ENCODE measurements around the gene PTTG1IP.
"Not testable (repeated sequence)": the region's sequence is repeated elsewhere in the genome, so short reads cannot be mapped to it uniquely, and the experiment has no call there.

The PTTG1IP gene

GRCh38 chr21:44918581-44919033 is 45.1 kb upstream of the PTTG1IP start:
- H3K4me3 ChIP-seq (replicated peaks; ENCODE audit: low read depth, low read length), result no peak overlapping the region
- no peak for TF ChIP-seq CTCF (IDR thresholded peaks at IDR 0.05; ENCODE audit: low read depth, low read length, missing control alignments)
- no peak for DNase-seq (ENCODE audit: extremely low read depth, low read depth)

- TF ChIP-seq CTCF (IDR thresholded peaks at IDR 0.05; ENCODE audit: low read depth, low read length, missing control alignments), result no peak
- no peak for DNase-seq (ENCODE audit: extremely low read depth, low read depth)
- no peak overlapping the region for H3K4me3 ChIP-seq (replicated peaks; ENCODE audit: low read depth, low read length)
Measured at GRCh38 chr21:44918107-44918470, 44.6 kb upstream of the PTTG1IP start.

GRCh38 chr21:44917446-44918106 is 44.1 kb upstream of the PTTG1IP start:
- TF ChIP-seq CTCF (IDR thresholded peaks at IDR 0.05; ENCODE audit: low read depth, low read length, missing control alignments), result no peak
- H3K4me3 ChIP-seq (replicated peaks; ENCODE audit: low read depth, low read length), result no peak overlapping the region
- DNase-seq (ENCODE audit: extremely low read depth, low read depth), result no peak

GRCh38 chr21:44916965-44917364 is 43.5 kb upstream of the PTTG1IP start:
- DNase-seq (ENCODE audit: extremely low read depth, low read depth), result no peak
- no peak overlapping the region for H3K4me3 ChIP-seq (replicated peaks; ENCODE audit: low read depth, low read length)
- TF ChIP-seq CTCF (IDR thresholded peaks at IDR 0.05; ENCODE audit: low read depth, low read length, missing control alignments), result no peak

GRCh38 chr21:44914176-44914874 is 40.8 kb upstream of the PTTG1IP start:
- no peak for DNase-seq (ENCODE audit: extremely low read depth, low read depth)
- TF ChIP-seq CTCF (IDR thresholded peaks at IDR 0.05; ENCODE audit: low read depth, low read length, missing control alignments), result no peak
- no peak overlapping the region for H3K4me3 ChIP-seq (replicated peaks; ENCODE audit: low read depth, low read length)

GRCh38 chr21:44913425-44914175 is 40.1 kb upstream of the PTTG1IP start:
- DNase-seq (ENCODE audit: extremely low read depth, low read depth), result no peak
- TF ChIP-seq CTCF (IDR thresholded peaks at IDR 0.05; ENCODE audit: low read depth, low read length, missing control alignments), result no peak
- no peak overlapping the region for H3K4me3 ChIP-seq (replicated peaks; ENCODE audit: low read depth, low read length)

GRCh38 chr21:44912506-44913412 is 39.3 kb upstream of the PTTG1IP start:
- not testable (repeated sequence) for DNase-seq (ENCODE audit: extremely low read depth, low read depth); H3K4me3 ChIP-seq (replicated peaks; ENCODE audit: low read depth, low read length)
